DMS153 treated with DMSO at 0.1 percent for 48 hours (cell line): ENCODE results near the gene EGFL8.

Source experiments
- DNase-seq: peaks from one replicate; lab custom pipeline; 2025; ENCODE audit not compliant: unreplicated experiment; lab: John Stamatoyannopoulos, UW

Gene EGFL8

DNA sequence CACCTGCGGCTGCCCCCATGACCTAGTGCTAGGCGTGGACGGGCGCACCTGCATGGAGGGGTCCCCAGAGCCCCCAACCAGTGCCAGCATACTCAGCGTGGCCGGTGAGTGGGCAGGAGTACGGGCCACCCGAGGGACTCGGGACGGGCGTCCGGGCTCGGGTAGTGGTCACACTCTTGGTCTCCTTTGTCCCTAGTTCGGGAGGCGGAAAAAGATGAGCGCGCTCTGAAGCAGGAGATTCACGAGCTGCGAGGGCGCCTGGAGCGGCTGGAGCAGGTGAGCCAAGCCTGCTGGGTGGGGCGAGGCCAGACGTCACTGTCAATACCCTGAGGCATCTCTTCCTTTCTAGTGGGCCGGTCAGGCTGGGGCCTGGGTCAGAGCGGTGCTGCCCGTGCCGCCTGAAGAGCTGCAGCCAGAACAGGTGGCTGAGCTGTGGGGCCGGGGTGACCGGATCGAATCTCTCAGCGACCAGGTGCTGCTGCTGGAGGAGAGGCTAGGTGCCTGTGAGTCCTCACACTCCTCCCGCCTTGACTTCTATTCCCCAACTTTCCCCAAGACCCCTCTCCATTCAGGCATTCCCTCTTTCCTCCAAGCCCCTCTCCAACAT is 2.9 kb downstream of the EGFL8 start:
- peak; percentile 15 for DNase-seq

DNA sequence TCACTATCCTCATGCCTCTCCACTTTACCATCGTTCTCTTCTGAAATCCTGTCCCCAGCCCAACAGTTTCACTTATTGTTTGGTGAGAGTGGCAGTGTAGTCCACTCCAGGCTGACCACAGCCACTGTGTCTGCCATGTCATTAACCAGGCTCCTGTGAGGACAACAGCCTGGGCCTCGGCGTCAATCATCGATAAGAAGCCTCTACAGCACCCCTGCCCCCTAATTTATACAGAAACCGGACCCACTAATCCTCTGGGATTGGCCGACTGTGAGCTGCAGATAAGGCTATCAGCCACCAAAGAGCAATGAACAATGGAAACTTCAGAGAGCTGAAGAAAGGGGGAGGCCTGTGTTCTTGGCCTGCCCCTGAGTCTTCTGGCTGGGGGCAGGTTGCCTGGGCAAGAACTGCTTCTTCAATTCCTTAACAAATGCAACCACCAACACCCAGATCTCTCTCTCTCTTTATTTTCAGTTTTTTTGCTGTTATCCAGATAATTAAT is 3.4 kb downstream of the EGFL8 start:
- no peak for DNase-seq

DNA sequence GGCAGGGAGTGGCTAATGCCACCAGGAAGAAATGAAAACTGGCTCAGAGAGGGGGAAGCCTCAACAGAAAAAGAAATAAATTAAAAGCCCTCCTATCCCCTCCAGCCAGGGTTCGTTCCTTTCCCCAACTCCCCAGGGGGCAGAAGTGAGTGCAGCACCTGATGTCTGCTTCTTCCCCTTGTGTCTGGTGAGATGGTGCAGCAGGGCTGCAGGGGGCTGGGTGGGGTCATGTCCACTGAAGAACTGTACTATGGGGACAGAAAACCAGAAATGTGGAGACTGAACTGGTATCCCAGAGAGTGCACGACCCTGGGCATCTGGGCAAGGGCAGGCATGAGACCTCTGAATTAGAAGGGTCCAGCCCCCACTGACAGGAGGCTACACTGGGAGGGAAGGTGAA is 4.0 kb downstream of the EGFL8 start:
- DNase-seq, result no peak

DNA sequence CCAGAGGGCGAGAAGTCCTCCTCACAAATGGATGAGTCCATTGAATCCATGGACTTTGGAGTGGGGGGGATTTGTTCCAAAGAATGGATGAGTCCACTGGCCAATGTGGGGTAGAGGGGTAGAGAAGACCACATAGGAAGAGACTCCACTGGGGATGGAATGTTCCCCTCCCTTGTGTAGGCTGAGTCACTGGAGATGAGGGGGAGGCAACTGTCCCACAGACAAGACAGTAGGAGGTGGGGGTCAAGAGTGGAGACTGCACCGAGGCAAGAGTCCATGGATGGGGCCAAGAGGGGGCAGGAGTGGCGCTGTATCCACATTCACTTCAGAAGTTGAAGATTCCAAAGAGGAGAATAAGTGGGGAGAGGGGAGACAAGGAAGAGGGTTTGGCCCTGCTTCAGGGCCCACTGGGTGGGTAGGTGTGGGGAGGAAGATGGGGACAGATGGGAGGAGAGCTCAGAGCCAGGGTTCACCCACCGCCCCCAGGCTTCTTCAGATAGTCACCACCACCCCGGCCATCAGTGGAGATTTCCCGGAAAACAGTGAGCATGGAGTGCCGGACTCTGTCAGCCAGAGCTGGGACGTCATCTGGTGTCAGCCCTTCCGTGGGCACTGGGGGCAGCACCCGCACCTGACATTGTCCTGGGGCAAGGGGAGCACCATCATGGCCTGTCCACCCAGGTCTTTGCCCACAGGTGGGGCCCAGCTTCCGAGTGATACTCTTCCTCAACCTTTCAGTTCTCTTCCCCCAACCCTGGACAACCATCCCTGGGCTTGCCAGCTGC is 4.6 kb downstream of the EGFL8 start:
- no peak for DNase-seq

DNA sequence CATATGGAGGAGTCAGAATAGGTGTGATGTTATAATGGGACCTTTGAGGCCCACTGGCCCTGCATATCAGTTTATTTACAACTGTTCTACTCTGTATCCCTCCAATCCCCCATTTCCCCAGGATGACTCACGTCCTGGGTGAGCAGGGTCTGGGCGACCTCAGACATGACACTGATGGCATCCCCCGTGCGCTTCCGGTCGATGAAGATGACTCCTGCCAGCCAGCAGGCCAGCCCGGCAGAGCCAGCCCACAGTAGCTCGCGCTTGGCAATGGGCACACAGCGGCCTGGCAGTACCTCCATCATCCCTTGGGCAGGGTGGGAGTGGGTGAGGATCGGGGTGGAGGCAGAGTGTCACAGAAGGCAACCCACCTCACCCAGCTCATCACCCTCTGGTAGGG is 5.9 kb downstream of the EGFL8 start:
- DNase-seq, result no peak

DNA sequence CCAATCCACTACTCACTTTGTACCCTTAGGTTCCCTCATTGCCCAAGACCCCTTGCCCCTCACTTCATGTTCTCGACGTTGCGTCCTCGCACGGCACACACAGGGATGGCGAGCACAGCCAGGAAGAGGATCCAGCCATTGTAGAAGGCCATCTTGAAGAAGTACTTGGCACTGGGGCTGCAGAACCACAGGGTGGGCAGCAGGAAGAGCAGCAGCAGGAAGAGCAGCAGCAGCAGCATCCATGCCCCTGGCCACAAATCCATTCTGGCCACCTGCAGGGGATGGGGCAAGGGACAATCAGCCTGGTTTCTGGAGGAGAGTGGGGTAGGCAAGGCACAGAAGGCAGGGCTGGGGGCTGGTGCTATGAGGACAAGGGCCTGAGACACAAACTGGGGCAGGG is 6.8 kb downstream of the EGFL8 start:
- DNase-seq, result no peak

DNA sequence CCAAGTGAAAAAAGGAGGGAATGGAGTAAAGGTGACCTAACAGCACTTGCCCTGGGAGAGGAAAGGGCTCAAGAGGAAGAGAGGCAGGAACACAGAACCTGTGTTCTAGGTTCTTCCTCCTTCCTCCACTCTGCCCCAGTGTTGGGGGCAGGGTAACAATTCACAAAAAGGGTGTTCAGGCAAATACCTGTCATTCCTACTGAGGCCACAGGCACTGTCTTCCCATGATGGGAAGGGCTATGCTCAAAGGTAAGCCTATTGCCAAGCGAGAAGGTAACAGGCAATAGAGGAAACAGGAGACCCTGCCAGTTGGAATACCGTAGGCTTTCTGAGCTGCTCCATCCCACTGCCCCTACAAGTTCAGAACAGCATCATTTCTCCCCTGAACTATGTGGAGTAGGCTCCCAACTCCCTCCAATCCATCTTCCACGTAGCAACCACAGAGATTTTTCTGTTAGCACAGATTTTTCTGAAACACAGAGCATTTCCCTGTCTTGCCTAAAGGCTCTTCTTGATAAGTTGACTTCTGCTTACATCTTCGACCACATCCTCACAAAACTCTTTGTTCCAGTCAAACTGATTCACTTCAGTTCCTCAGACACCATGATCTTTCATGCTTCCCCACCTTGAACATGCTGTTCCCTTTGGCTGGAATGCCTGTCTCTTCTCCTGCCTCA is 8.8 kb downstream of the EGFL8 start:
- DNase-seq, result no peak

DNA sequence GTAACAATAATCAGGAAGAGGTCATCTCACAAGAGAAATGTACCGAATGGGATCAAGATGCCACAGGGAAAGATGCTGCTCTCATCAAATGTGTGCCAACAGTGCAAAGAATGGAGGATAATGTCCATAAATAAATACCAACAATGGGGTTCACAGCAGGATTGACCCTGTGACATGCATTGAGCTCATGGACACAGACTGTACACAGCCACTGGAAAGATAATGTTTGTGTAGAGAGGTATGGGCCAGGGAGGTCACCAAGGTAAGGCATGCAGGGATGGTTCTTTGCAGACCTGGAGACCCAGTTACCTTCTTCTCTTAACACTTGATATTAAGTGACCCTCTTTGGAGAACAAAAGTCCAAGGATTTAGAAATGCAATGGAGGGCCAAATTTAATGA is 10.0 kb downstream of the EGFL8 start:
- no peak for DNase-seq

DNA sequence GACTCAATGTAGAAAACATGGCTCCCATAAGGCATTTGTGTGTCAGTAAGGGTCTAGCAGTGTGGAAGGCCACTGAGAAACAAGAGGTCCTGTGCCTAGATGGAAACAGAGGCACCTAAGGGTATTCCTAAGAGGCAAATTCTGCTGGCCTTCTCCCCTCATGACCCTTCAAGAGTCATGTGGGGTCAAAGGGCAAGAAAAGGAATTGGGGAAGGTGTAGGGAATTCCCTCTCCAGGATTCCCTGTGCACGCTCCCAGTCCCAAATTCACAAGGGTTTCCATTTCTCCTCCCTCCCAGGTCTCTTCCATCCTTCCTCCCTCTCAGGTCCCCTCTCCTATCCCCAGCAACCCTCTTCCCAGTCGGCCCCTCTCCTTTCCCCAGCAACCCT is 10.9 kb downstream of the EGFL8 start:
- no peak for DNase-seq

DNA sequence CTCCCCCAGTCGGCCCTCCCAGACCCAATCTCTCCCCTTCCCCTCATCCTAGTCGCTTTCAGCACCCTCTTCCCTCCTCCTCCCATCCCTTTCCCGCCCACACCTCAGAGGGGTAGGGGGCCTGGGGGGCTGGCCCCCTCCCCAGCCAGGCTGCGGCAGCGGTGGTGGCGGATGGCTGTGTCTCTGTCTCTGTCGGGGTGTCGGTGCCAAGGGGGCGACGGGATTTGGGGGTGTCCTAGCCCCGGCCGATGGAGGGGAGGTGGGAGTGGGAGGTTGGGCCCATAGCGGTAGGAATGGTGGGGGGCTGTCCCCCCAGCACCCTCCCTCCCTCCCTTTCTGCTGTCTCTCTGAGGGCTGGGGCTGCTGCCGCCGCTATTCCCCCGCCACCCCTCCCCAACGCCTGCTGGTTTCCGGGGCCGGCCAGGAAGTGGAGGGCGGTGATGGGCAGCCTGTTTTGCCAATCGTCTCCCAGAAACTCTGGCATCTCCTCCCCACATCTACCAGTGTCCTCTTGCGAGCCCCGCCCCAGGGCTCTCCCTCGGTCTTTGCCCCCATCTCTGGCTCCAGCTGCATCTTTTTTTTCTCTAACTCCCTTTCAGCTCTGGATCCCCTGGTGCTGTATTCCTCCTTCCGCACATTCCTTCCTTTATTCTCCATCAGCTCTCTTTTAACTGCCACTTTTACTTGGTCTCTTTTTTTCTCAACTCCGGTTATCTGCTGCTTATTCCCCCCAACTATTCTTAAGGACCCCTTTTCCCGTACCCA is 11.5 kb downstream of the EGFL8 start, which contains the start of gene AGPAT1:
Gene AGPAT1, minus strand, starts transcription at position 374 of the 765 bp plus-strand sequence. CDS start 4,588 bp downstream, outside the sequence.
- peak; percentile 84 for DNase-seq

DNA sequence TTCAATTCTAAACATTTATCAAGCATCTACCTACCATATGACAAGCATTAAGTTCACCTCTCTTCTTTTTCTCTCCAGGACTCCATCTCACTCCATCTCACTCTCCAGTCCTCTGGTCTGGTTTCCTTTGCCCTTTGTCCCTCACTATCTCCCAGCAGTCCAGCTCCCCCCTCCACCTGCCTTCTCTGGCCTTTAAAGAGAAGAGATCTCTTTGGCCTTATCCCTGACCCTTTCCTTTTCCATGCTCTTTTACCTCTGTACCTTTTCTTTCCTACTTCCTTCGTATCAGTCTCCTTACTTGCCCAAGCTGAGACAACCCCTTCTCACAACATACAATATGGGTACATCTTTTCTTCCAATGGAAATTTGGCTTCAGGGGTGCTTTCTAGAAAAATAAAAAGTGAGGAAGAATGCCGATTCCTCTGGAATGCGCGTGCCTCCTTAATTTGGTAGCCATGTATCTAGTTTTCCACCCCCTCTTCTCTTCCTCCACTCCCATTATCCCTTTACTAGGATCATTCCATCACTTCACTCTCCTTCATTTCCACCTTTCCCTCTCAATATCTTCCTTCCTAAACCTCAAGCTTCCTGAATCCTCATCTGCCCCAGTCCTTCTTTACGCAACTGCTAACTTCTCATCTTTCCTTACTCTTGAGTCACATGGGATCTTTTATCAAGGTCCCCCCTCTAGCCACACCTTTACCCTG is 12.2 kb downstream of the EGFL8 start:
- DNase-seq, result no peak

DNA sequence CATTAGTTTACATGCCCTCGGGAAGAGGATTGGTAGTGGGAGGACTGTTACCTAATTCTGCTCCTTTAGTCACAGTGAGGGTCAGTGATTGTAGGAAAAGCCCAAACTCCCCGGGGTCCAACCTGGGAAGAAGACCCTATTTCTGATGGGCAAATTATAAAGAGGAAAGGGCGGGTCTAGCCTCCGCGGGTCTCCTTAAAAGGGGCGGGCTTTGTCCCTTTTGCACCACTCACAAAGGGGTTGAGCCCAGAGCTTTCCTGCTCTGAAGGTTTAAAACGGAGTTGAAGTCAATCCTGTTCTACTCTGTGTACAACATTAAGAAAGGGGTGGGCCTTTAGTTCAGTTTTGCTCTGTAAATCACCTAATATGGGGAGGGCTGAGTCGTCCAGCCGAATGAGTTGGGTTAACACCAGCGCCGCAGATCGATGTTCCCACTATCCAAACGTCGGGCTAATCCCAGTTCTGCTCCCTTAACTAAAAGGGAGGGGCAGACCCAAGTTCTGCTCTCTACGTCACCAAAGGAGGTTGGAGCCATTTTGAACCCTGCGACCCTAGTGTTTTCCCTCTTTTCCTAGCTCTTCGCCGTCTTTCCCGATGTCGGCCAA is 12.9 kb downstream of the EGFL8 start:
- peak; percentile 63 for DNase-seq

DNA sequence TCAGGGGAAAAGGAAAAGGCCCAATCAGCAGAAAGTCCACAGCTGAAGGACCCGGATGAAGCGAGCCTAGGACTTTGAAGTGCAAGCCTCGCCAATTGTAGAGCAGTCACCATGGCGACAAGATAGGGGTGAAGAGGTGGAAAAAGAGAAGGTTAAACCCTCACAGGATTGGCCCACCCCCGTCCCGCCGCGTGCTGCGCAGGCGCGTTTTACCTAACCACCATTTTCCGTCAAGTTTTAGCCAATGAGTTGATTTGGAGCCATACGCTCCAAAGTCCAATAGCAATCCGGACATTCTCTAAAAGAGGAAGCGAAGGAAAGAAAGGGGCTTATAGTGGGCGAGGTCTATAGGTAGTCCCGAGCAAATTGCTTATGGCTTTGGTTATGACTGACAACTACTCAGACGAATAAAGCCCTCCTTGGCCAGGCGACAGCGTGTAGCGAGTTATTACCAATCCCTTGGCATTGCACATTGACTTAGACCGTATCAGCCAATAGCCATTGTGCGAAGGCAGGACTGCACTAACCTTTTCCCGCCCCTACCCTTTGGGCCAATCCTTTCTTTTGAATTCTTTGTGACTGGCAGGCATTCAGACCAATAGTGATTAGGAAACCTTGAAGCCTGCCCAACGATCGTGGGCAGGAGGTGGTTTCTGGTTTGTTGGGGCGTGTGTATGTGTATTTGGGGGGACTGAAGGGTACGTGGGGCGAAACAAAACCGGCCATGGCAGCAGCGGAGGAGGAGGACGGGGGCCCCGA is 13.6 kb downstream of the EGFL8 start, which contains the start of gene RNF5:
Gene RNF5, plus strand, starts transcription at position 618 of the 759 bp plus-strand sequence. Its CDS starts 107 bp downstream, at position 725.
- DNase-seq, result peak; percentile 99

DNA sequence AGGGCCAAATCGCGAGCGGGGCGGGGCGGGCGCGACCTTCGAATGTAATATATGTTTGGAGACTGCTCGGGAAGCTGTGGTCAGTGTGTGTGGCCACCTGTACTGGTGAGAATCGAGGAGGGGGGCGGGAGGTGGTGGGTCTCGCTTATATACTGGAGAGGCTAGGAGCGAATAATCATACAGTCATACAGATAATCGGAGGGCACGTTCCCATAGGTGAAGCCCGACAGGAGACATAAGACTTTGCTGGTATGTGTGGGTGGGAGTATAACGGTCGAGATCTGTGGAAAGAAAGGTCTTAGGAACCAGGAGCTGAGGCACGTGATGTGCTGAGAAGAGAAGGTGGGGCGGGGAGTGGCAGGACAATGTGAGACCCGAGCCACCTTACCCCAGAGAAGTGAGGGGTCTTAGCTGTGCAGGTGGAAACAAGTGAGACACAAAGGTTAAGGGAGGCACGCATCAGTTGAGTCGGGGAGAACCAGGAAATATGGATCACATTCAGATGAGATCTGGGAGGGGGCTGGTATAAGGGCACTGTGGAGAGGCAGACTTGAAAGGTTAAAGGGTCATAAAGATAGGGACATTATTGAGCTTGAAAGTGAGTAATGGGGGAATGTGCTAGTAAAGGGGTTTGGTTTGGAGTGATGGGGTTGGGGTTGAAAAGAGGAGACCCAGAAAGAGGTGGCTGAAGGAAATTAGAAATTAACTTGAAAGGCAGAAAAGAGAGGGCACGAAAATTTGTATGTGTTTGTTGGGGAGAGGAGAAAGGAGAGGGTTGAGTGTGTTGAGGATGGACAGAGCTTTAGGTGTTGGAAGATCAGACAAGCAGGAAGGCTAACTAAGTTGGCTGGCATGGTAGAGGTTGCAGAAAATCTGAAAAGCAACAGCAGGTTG is 14.4 kb downstream of the EGFL8 start:
- no peak for DNase-seq

DNA sequence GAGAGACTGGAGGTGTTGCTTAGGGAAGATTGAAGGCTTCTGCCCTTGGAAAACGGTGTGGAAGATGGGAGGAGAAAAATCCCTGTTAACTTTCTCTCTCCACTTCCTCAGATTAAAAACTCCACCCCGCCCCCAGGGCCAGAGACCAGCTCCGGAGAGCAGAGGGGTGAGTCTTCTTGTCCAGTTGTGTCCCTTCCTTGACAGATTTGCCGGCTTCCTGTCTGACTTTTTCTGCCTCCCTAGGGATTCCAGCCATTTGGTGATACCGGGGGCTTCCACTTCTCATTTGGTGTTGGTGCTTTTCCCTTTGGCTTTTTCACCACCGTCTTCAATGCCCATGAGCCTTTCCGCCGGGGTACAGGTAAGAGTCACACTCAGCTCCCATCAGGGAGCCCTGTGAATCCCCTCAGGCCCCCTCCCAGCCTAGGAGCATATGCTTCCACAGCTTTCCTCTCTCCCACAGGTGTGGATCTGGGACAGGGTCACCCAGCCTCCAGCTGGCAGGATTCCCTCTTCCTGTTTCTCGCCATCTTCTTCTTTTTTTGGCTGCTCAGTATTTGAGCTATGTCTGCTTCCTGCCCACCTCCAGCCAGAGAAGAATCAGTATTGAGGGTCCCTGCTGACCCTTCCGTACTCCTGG is 15.5 kb downstream of the EGFL8 start:
- DNase-seq, result no peak

DNA sequence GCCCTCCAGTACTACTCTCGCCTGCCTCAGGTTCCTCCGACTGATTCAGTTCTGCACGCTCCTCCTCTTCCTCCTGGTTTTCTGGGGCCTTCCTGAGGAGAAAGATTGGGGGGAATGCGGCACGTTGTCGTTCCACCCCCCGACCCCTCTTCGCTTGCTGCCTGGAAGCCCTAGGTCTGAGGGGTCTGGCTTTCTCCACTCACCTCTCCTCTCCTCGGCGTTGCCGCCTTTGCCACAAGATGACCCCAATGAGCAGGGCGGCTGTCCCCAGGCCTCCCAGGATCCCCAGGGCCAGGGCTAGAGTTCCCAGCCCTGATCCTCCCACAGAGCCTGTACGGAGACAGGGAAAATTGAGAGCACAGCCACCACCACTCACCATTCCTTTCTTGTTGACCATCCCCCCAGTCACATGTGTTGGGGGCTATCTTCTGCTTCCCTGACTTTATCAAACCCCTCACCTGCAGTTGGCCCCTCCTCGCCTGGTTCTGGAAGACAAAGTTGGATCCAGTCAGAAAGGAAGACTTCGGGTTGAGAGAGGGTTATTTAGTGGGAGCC is 16.8 kb downstream of the EGFL8 start:
- no peak for DNase-seq

DNA sequence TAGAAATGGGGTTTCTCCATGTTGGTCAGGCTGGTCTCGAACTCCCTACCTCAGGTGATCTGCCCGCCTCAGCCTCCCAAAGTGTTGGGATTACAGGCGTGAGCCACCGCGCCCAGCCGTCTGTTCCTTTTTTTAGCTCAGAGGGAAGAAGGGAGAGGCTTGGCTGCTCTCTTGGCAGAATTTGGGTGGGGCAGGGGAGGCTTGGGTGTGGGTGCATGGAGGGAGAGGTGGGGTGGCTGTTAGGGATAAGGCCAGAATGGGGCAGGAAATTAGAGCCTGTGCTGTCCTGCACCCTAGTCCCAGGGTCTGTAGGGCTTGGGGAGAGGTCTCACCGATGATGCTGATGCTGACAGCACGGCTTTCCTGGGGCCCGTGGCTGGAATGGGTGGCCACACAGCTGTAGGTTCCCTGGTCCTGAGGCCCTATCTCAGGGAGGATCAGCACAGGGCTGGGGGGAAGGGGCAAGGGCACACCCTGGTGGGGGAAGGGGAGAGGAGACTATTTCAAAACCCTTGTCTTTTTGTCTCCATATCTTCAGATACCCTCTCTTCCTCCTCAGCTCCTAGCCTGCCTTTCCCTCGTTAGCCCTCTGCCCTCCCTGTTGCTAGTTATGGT is 17.6 kb downstream of the EGFL8 start:
- no peak for DNase-seq
